Stimulated activated naive CD8-positive, alpha-beta T cell treated with anti-CD3 and anti-CD28 coated beads, Interleukin-15, Interleukin-2, amounts not matched to agents 100 ng/mL and 50 ng/mL, for 24 hours (primary cell): ENCODE measurements around the gene IQCE.

Experiments
- H3K27ac Mint-ChIP-seq: one replicate; pipeline ENCODE4 v1.8.0; 2021; ENCODE audit warnings: mild to moderate bottlenecking, mixed read lengths
- H3K27me3 Mint-ChIP-seq: one replicate; pipeline ENCODE4 v1.8.0; 2021; ENCODE audit warnings: mixed read lengths
- H3K36me3 Mint-ChIP-seq: one replicate; pipeline ENCODE4 v1.8.0; 2021; ENCODE audit warnings: low read depth, mixed read lengths
- H3K4me1 Mint-ChIP-seq: one replicate; pipeline ENCODE4 v1.8.0; 2021; ENCODE audit warnings: low read depth, mixed read lengths
- H3K4me3 Mint-ChIP-seq: one replicate; pipeline ENCODE4 v1.8.0; 2021; ENCODE audit warnings: mild to moderate bottlenecking, mixed read lengths
- H3K9me3 Mint-ChIP-seq: one replicate; pipeline ENCODE4 v1.8.0; 2021; ENCODE audit warnings: mixed read lengths

IQCE gene

DNA sequence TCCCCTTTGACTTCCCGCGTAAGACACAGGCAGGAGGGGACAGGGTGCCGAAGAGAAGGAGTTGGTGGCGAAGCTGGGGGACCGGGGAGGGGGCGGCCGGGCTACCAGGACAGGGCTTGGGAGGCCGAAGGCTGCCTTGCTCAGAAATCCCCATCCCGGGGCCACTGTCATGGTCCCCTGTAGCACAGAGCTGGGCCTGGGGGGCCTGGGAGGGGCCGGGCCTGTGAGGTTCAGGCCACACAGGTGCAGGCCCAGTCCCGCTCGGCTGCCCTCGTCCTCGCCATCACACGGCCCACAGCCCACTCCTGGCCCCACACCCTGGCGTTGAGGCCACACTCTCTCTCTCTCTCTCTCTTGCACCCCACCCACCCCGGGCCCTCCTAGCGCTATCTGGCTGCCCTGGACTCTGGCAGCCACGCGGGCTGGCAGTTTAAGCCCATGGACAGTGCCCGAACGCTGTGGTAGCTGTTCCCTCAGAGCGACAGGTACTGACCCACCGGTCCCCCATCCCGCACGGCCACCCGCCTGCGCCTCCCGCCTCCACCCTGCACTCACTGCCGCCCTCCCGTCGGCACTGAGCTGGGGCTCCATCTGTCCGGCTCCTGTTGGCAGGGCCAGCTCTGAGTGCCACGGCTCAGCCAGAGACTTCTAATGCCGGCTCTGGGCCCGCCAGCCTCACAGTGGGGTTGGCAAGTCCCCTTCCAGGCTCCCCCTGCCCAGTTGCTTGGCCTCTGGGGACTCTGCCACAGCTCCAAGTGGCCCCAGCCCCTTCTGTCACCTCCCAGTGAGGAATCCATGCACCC, 101.0 kb downstream of the IQCE start:
- H3K27ac Mint-ChIP-seq, result no peak overlapping the region
- no peaks in the 10 kb centered on the region for H3K4me1 Mint-ChIP-seq
- no peaks in the 10 kb centered on the region for H3K27me3 Mint-ChIP-seq
- no peaks in the 10 kb centered on the region for H3K9me3 Mint-ChIP-seq
- no peak overlapping the region for H3K4me3 Mint-ChIP-seq
- H3K36me3 Mint-ChIP-seq, result peaks cover 5% of the 10 kb centered on the region

DNA sequence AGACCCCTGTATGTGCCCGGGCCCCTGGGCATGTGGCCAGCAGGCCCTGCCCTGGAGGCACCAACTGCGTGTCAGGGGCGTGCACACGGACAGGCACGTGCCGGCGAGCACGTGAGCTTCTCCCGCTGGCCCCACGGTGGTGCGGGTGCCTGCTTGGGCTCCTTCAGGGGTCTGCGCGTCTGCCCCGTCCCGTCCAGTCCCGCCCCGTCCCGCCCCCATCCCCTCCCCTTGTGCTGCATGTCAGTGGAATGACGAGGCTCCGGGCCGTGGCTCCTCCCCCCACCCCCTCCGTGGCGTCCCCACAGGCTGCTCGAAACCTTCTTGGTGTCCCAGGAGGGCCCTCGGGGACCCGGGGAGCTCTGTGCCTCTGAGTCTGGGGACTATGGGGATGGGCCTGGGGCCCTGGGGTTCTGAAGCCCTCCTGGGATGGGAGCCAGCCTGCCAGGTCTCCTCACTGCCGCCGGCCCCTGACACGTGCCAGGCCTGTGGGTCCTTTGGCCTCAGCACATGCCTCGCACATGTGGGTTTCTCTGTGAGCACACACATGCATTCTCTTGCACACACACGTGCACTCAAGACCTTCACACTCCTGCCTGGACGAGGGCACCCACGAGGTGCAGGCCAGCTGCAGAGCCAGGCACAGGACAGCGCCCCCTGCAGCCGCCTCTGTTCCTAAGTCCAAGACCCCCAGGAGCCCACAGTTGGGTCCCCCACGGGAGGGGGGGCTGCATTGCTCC, 101.7 kb downstream of the IQCE start:
- H3K4me3 Mint-ChIP-seq, result no peak overlapping the region
- H3K27ac Mint-ChIP-seq, result no peak overlapping the region
- peaks cover 5% of the 10 kb centered on the region for H3K36me3 Mint-ChIP-seq
- H3K4me1 Mint-ChIP-seq, result no peaks in the 10 kb centered on the region
- H3K9me3 Mint-ChIP-seq, result no peaks in the 10 kb centered on the region
- no peaks in the 10 kb centered on the region for H3K27me3 Mint-ChIP-seq

DNA sequence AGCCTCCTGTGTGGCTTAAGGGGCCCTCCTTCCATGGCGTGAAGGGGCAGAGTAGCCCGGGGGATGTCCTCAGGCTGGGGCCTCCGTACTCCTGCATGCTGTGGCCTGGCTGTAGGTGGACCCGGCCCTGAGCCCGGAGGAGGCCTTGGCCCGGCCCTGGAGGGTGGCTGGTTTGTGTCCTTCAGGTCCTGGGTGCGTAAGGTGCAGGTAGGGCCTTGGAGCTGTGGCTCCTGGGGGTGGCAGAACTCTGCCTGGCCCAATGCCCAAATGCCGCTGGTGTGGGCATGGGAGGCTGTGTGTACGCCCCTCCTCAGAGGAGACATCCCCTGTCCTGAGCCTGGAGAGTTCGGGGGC, 102.3 kb downstream of the IQCE start:
- Mint-ChIP-seq H3K4me3 (no peak overlapping the region), H3K4me1 (no peaks in the 10 kb centered on the region), H3K27ac (no peak overlapping the region), H3K27me3 (no peaks in the 10 kb centered on the region), H3K36me3 (peaks cover 5% of the 10 kb centered on the region), H3K9me3 (no peaks in the 10 kb centered on the region)

DNA sequence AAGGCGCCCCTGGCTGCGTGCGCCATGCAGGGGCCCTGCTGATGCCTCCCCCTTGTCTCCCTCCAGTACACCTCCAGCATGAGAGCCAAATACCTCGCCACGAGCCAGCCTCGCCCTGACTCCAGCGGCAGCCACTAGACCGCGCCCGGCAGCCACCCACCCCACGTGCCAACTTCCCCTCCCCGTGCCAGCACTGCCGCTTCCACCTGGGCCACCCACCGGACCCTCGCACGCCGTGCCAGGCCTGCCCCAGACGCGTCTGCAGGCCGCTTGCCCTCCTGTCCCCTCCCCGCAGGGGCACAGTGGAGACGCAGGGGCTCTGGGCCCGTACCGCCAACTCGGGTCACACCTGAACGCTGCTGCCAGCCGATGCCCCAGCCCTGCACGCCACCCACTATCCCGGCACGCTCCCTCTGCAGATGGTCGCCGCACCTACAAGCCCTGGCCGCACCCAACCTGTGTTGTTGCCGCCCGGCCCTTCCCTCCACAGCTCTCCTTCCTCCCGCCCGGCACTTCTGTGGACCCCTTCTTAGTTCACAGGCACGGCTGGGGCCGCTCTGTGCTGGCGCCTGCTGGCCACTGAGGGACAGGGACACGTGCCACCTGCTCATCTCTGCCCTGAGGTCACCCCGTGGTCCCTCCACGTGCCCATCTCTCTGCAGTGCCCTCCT, 103.0 kb downstream of the IQCE start:
- no peaks in the 10 kb centered on the region for H3K4me1 Mint-ChIP-seq
- H3K9me3 Mint-ChIP-seq, result no peaks in the 10 kb centered on the region
- no peaks in the 10 kb centered on the region for H3K27me3 Mint-ChIP-seq
- peaks cover 5% of the 10 kb centered on the region for H3K36me3 Mint-ChIP-seq
- H3K4me3 Mint-ChIP-seq, result no peak overlapping the region
- no peak overlapping the region for H3K27ac Mint-ChIP-seq

DNA sequence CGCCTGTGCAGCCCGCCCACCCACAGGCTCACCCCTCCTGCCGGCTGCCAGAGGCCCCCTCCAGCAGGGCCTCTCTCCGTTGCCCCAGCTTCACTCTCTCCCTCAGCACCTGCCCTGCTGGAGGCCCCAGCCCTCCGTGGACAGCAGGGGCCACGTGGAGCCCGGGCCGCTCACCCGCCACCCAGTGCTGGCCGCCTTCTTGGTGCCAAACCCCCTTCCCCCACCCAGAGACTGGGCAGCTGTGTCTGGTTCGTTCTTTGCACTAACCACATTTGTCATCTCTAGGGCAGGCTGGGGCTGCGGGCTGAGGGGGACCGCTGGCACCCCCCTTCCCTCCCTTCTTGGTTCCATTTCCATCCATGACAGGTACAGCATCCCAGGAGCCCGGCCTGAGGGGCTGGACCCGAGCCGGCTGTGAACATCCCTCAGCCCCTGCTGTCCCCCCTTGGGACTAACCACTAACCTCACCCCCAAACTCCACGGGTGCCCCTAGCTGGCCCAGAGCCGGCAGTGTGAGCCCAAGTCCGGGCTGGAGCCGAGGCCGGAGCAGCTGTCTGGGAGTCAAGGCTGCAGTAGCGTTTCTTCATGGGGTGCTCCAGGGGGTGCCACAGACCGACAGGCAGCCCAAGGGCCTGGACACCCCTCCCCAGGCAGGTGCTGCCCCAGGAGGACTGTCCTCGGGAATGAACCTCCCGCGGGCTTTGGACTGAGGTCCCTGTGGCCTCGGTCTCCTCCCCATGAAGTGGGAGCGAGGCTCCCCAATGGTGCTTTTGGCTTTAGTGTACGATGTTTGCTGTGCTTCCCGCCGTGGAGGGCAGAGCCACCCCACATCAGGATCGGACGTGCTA, 103.7 kb downstream of the IQCE start:
- no peak overlapping the region for H3K4me3 Mint-ChIP-seq
- H3K4me1 Mint-ChIP-seq, result no peaks in the 10 kb centered on the region
- H3K27ac Mint-ChIP-seq, result no peak overlapping the region
- peaks cover 3% of the 10 kb centered on the region for H3K27me3 Mint-ChIP-seq
- H3K36me3 Mint-ChIP-seq, result no peaks in the 10 kb centered on the region
- H3K9me3 Mint-ChIP-seq, result no peaks in the 10 kb centered on the region

DNA sequence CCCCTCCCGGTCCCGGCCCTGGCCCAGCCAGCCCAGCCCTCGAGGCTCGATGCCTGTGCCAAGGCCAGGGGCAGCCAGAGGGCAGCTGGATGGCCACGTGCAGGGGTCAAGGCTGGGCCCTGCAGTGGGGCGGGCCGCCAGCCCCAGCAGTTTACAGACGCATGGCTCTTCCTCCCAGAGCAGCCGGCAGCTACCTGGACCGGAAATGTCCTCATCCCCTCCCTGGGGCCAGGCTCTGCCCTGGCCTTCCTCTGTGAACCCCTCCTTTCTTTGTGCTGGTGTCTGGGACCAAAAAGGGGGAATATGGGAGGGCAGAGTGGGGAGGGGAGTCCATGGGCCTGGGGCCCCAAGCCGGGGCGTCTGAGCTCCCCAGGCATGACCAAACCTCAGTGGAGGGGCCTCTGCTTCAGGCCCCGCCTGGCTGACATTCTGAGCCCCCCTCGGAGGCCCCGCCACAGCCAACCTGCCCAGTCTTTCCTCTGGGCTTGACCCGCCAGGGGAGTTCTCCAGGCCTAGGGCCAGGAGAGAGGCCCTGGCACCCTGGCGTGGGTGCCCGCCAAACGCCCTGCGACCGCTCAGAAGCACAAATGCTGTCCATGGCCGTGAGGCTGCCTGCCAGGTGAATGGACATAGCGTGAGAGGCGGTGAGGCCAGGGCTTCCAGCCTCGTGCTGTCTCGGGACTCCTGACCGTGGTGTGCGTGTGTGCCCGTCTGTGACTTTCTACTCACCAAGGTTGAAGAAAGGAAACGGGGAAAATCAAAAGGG, 104.5 kb downstream of the IQCE start:
- no peaks in the 10 kb centered on the region for H3K4me1 Mint-ChIP-seq
- no peaks in the 10 kb centered on the region for H3K9me3 Mint-ChIP-seq
- peaks cover 7% of the 10 kb centered on the region for H3K27me3 Mint-ChIP-seq
- no peak overlapping the region for H3K27ac Mint-ChIP-seq
- no peak overlapping the region for H3K4me3 Mint-ChIP-seq
- no peaks in the 10 kb centered on the region for H3K36me3 Mint-ChIP-seq

DNA sequence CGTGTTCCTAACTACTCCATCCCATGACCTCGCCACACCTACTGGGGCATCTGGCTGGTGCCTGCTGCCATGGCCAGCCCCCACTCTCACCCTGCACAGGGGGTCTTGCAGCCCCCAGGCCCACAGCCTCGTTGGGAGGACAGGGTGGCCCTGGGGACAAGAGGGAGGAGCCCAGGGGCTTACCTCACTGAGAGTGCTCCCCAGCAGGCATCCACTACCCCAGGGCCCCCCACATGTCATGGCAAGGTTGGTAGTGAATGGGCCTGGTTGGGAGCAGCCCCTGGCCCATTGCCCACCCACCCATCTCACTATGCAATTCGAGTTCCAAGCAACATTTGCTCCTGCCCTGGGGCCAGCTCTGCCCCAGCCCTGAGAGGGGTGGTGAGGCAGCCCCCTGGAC, 105.2 kb downstream of the IQCE start:
- Mint-ChIP-seq H3K36me3 (no peaks in the 10 kb centered on the region), H3K27ac (no peak overlapping the region), H3K4me1 (no peaks in the 10 kb centered on the region), H3K27me3 (peaks cover 9% of the 10 kb centered on the region), H3K4me3 (no peak overlapping the region), H3K9me3 (no peaks in the 10 kb centered on the region)
